HCT116 (cell line): Measurements from ENCODE around the gene TLE3. TPM values are rescaled to one million over a fixed set of nuclear protein-coding genes. Genes with fewer than 3 reads are reported as not detected.

Experiments
- ATAC-seq: fragments of 200-7000 bp; cut with Tn5 transposase; 2 replicates; pipeline ENCODE4 v1.9.1; 2020; ENCODE audit warnings: mild to moderate bottlenecking, moderate library complexity
- BruUV-seq: library from RNA; stranded (reverse); fragments of 400-500 nt; replicated peaks from 2 replicates; lab custom pipeline; 2021; lab: Mats Ljungman, UMichigan
- CTCF ChIA-PET: fragments of 300-600 bp; sonication (Branson Sonifier 250); formaldehyde crosslinking; loops from one replicate; lab custom pipeline; 2021; ENCODE audit warnings: antibody characterized with exemption; lab: Charles Lee
- POLR2A ChIA-PET: fragments of 300-600, 350-600 bp; sonication (Branson Sonifier 250); formaldehyde crosslinking; loops from one replicate; lab custom pipeline; 2021; ENCODE audit warnings: antibody characterized with exemption; lab: Charles Lee
- RAD21 ChIA-PET, 2 experiments: fragments of 300-600 bp; sonication (Branson Sonifier 250); formaldehyde crosslinking; loops; one replicate each; lab custom pipeline; 2023; ENCODE audit warnings: low total read pairs in 2 of 2; ENCODE audit not compliant: uncharacterized antibody in 2 of 2, unreplicated experiment in 2 of 2, low non-redundant PET in 1 of 2; lab: Charles Lee
- DNase-seq: peaks from one replicate; pipeline ENCODE4 v3.0.0-alpha.2; 2010; ENCODE audit warnings: low read depth, low spot score
- H2AFZ ChIP-seq: fragments of 200-600 bp; shearing (Covaris generic), sonication (generic); 2 replicates; pipeline ENCODE4 v1.6.1; 2017; ENCODE audit warnings: low read depth, mixed run types, mixed read lengths, antibody characterized with exemption, low read length; ENCODE audit not compliant: poor library complexity, severe bottlenecking
- H3K27ac ChIP-seq: 2 replicates; pipeline ENCODE4 v1.5.1; 2012; ENCODE audit warnings: low read depth, low read length
- H3K27me3 ChIP-seq: fragments of 200-600 bp; sonication (generic); 2 replicates; pipeline ENCODE4 v1.6.1; 2016; ENCODE audit warnings: mixed run types, low read length, mixed read lengths; ENCODE audit not compliant: insufficient read depth
- H3K36me3 ChIP-seq, 2 experiments: fragments of 200-500 bp in 1 of 2; fragments of 200-600 bp in 1 of 2; sonication (Bioruptor generic) in 1 of 2; sonication (generic) in 1 of 2; 2 replicates each; pipeline versions ENCODE4 v1.5.1 to v1.6.1; 2014 to 2016; ENCODE audit warnings: low read length in 2 of 2, inconsistent platforms in 1 of 2, mixed read lengths in 1 of 2, mixed run types in 1 of 2; ENCODE audit not compliant: insufficient read depth in 2 of 2, control insufficient read depth in 1 of 2
- H3K4me1 ChIP-seq, 2 experiments: fragments of 200-600 bp in 1 of 2; sonication (generic) in 1 of 2; 2 replicates each; pipeline versions ENCODE4 v1.5.1 to v1.6.1; 2012 to 2017; ENCODE audit warnings: low read length in 2 of 2, inconsistent platforms in 1 of 2, mild to moderate bottlenecking in 1 of 2, mixed read lengths in 1 of 2, mixed run types in 1 of 2, moderate library complexity in 1 of 2; ENCODE audit not compliant: insufficient read depth in 2 of 2, control insufficient read depth in 1 of 2
- H3K4me2 ChIP-seq: fragments of 200-600 bp; sonication (generic); 2 replicates; pipeline ENCODE4 v1.6.1; 2017; ENCODE audit warnings: mixed run types, low read length, mixed read lengths
- H3K4me3 ChIP-seq, 2 experiments: fragments of 200-600 bp in 1 of 2; sonication (generic) in 1 of 2; replicated peaks in 1 of 2; 2 replicates each; pipeline ENCODE4 v1.5.1; 2011 to 2016; ENCODE audit warnings: low read length in 2 of 2, control low read depth in 1 of 2, low read depth in 1 of 2, mild to moderate bottlenecking in 1 of 2, mixed read lengths in 1 of 2, mixed run types in 1 of 2
- H3K79me2 ChIP-seq: fragments of 200-600 bp; sonication (generic); 2 replicates; pipeline ENCODE4 v1.6.1; 2017; ENCODE audit warnings: mild to moderate bottlenecking, mixed run types, low read length, moderate library complexity, mixed read lengths; ENCODE audit not compliant: insufficient read depth
- H3K9ac ChIP-seq: fragments of 200-600 bp; sonication (generic); 2 replicates; pipeline ENCODE4 v1.6.1; 2016; ENCODE audit warnings: low read length, mixed read lengths
- H3K9me2 ChIP-seq: fragments of 200-600 bp; sonication (generic), shearing (Covaris generic); 2 replicates; pipeline ENCODE4 v1.6.1; 2017; ENCODE audit warnings: mixed run types, mild to moderate bottlenecking, moderate library complexity; ENCODE audit not compliant: insufficient read depth
- H3K9me3 ChIP-seq, 2 experiments: fragments of 200-500 bp in 1 of 2; fragments of 200-600 bp in 1 of 2; sonication (Bioruptor generic) in 1 of 2; sonication (generic) in 1 of 2; 2 replicates each; pipeline ENCODE4 v1.6.1; 2014 to 2017; ENCODE audit warnings: low read length in 2 of 2, mixed read lengths in 2 of 2, inconsistent platforms in 1 of 2, low read depth in 1 of 2, mild to moderate bottlenecking in 1 of 2, mixed run types in 1 of 2, moderate library complexity in 1 of 2; ENCODE audit not compliant: control insufficient read depth in 1 of 2, insufficient read depth in 1 of 2
- H4K20me1 ChIP-seq: fragments of 200-600 bp; sonication (generic), shearing (Covaris generic); 2 replicates; pipeline ENCODE4 v1.6.1; 2017; ENCODE audit warnings: mixed run types, mild to moderate bottlenecking, moderate library complexity; ENCODE audit not compliant: insufficient read depth
- CBX3 ChIP-seq: IDR thresholded peaks from 2 replicates; pipeline ENCODE4 v1.6.1; 2012; ENCODE audit warnings: low read depth
- EGR1 ChIP-seq: IDR thresholded peaks from 2 replicates; pipeline ENCODE4 v1.6.1; 2012; ENCODE audit warnings: low read depth
- ELF1 ChIP-seq: IDR thresholded peaks from 2 replicates; pipeline ENCODE4 v1.6.1; 2012; ENCODE audit warnings: low read depth, borderline replicate concordance
- EZH2 ChIP-seq: fragments of 200-600 bp; sonication (generic); IDR thresholded peaks from 2 replicates; pipeline ENCODE4 v1.6.1; 2017; ENCODE audit warnings: antibody characterized with exemption, mixed run types
- EZH2phosphoT487 ChIP-seq: fragments of 200-600 bp; IDR thresholded peaks from 2 replicates; pipeline ENCODE4 v1.6.1; 2018; ENCODE audit warnings: antibody characterized with exemption, borderline replicate concordance
- FOSL1 ChIP-seq: IDR thresholded peaks from 2 replicates; pipeline ENCODE4 v1.6.1; 2012; ENCODE audit warnings: low read depth
- POLR2AphosphoS5 ChIP-seq: IDR thresholded peaks from 2 replicates; pipeline ENCODE4 v1.6.1; 2011; ENCODE audit warnings: mild to moderate bottlenecking, low read depth, low read length, moderate library complexity
- SIN3A ChIP-seq: IDR thresholded peaks from 2 replicates; pipeline ENCODE4 v1.6.1; 2012; ENCODE audit warnings: low read depth
- SP1 ChIP-seq: IDR thresholded peaks from 2 replicates; pipeline ENCODE4 v1.6.1; 2012; ENCODE audit warnings: low read depth
- YY1 ChIP-seq: IDR thresholded peaks from 2 replicates; pipeline ENCODE4 v1.6.1; 2011; ENCODE audit warnings: low read length, low read depth, moderate library complexity, mild to moderate bottlenecking; ENCODE audit not compliant: insufficient replicate concordance; ENCODE audit errors: extremely low read depth
- ZNF274 ChIP-seq: fragments of 200-500 bp; sonication (Bioruptor generic); IDR thresholded peaks from 2 replicates; pipeline ENCODE4 v1.6.1; 2014; ENCODE audit warnings: mild to moderate bottlenecking, low read depth, low read length, inconsistent platforms
- intact Hi-C: fragments of 100-400 bp; cut with micrococcal nuclease; formaldehyde crosslinking; loops from 2 replicates; pipeline ENCODE4 v1.10.0; 2022
- total RNA-seq: library from RNA; stranded (reverse); gene quantifications from one replicate; pipeline ENCODE4 v1.2.1, GENCODE V29; 2021; ENCODE audit not compliant: unreplicated experiment
- TF ChIP-seq, protein P1 (sequence below): IDR thresholded peaks from 2 replicates; pipeline ENCODE4 v1.6.1; 2012

TLE3 gene
- total RNA-seq, 1 experiment from 2014 or later = 53.9 TPM

- H3K4me2 ChIP-seq = no peak overlapping the region
- ChIA-PET POLR2A (no interaction called here), RAD21 (no interaction called here), CTCF (no interaction called here)
- no peaks in the 10 kb centered on the region for H4K20me1 ChIP-seq
- no peak overlapping the region for H3K27ac ChIP-seq
- peaks cover 35 to 42% of the 10 kb centered on the region in 2 experiments; a peak in 3 of 4 replicates for H3K36me3 ChIP-seq
- no peak overlapping the region for H2AFZ ChIP-seq
- H3K79me2 ChIP-seq = no peaks in the 10 kb centered on the region
- BruUV-seq = no TSS peak
- no peaks in the 10 kb centered on the region for H3K9me3 ChIP-seq
- intact Hi-C loops = no loop called here
- no peaks in the 10 kb centered on the region for H3K27me3 ChIP-seq
- no peak overlapping the region for H3K4me3 ChIP-seq
- no peaks in the 10 kb centered on the region for H3K9me2 ChIP-seq
- H3K4me1 ChIP-seq = no peaks in the 10 kb centered on the region
- ATAC-seq (no peak), DNase-seq (no peak)
- TF ChIP-seq EZH2phosphoT487 (no peak), EZH2 (no peak), SIN3A (no peak), YY1 (no peak), ELF1 (no peak), FOSL1 (no peak), SP1 (no peak)
- H3K9ac ChIP-seq = no peak overlapping the region
Measured at GRCh38 chr15:70054366-70054765, 43.4 kb downstream of the TLE3 start.

DNA sequence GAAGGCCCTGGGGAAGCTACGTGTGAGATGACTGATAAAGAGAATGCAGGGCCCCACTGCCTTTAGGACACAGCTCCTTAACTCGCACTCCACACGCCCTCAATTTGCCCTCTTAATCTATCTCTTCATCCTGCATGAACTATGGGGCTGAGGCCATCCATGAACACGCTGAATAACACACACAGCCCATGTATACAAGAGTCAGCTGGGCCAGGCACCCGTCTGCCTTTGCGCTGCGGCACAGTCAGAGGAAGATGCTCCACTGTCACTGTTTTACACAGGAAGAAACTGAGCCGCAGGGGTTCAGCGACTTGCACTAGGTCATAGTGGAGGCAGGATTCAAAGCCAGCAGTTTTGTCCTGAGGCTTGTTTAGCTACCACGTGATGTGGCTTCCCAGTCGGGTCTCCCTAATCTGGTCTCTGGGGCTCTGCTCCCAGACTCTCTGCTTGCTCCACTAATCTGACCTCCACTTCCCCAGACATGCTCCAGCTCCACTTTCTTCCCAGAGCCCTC is 43.9 kb downstream of the TLE3 start:
- Histone ChIP-seq H3K4me2 (no peak overlapping the region), H3K27ac (no peak overlapping the region), H3K27me3 (no peaks in the 10 kb centered on the region), H3K4me1 (no peaks in the 10 kb centered on the region), H4K20me1 (no peaks in the 10 kb centered on the region), H3K9me2 (no peaks in the 10 kb centered on the region), H2AFZ (no peak overlapping the region), H3K9ac (no peak overlapping the region), H3K36me3 (peaks cover 35 to 38% of the 10 kb centered on the region in 2 experiments; a peak in 3 of 4 replicates), H3K4me3 (no peak overlapping the region), H3K79me2 (no peaks in the 10 kb centered on the region), H3K9me3 (no peaks in the 10 kb centered on the region)
- TF ChIP-seq POLR2AphosphoS5 (no peak), ZNF274 (no peak), EGR1 (no peak), CBX3 (no peak), SP1 (no peak), EZH2 (no peak), FOSL1 (no peak)
- TF ChIP-seq, protein P1, sequence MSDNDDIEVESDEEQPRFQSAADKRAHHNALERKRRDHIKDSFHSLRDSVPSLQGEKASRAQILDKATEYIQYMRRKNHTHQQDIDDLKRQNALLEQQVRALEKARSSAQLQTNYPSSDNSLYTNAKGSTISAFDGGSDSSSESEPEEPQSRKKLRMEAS = no peak
- no peak for DNase-seq
- no peak for ATAC-seq
- intact Hi-C loops = no loop called here
- ChIA-PET CTCF (no interaction called here), POLR2A (no interaction called here), RAD21 (no interaction called here)
- no TSS peak for BruUV-seq
